Measurements from ENCODE around the gene SNCAIP.

SNCAIP gene

GRCh38 chr5:122500245-122501088, 188.4 kb downstream of the SNCAIP start:
- no peak for DNase-seq (ENCODE audit: low spot score)

GRCh38 chr5:122501089-122501435, 189.0 kb downstream of the SNCAIP start:
- DNase-seq (ENCODE audit: low spot score), result no peak

- no peak for DNase-seq (ENCODE audit: low spot score)
Measured at GRCh38 chr5:122507045-122507444, 195.0 kb downstream of the SNCAIP start.

GRCh38 chr5:122507581-122507980, 195.5 kb downstream of the SNCAIP start:
- DNase-seq (ENCODE audit: low spot score), result no peak

GRCh38 chr5:122508623-122509022, 196.6 kb downstream of the SNCAIP start:
- no peak for DNase-seq (ENCODE audit: low spot score)
